Panc1 (cell line): ENCODE results near the gene PINLYP.

Experiments
- POLR2AphosphoS5 ChIP-seq: IDR thresholded peaks from 2 replicates; pipeline ENCODE4 v1.6.1; 2012; ENCODE audit warnings: mild to moderate bottlenecking, low read depth, low read length, moderate library complexity
- SIN3A ChIP-seq: IDR thresholded peaks from 2 replicates; pipeline ENCODE4 v1.6.1; 2012; ENCODE audit warnings: low read depth, mild to moderate bottlenecking, low read length, moderate library complexity, borderline replicate concordance; ENCODE audit not compliant: insufficient read depth
- TCF7L2 ChIP-seq: IDR thresholded peaks from 2 replicates; pipeline ENCODE4 v1.6.1; 2011; ENCODE audit warnings: mild to moderate bottlenecking, low read depth, low read length, inconsistent platforms
- TF ChIP-seq, protein P1 (sequence below): fragments of 450-650 bp; IDR thresholded peaks from 2 replicates; pipeline ENCODE4 v1.5.1; 2017; ENCODE audit warnings: mild to moderate bottlenecking
- TF ChIP-seq, protein P2 (sequence below), 2 experiments: IDR thresholded peaks; 2 replicates each; pipeline ENCODE4 v1.6.1; 2011 to 2012; ENCODE audit warnings: low read depth in 2 of 2, control low read depth in 1 of 2, low read length in 1 of 2, mild to moderate bottlenecking in 1 of 2, moderate library complexity in 1 of 2; ENCODE audit not compliant: insufficient read depth in 1 of 2

DNA sequence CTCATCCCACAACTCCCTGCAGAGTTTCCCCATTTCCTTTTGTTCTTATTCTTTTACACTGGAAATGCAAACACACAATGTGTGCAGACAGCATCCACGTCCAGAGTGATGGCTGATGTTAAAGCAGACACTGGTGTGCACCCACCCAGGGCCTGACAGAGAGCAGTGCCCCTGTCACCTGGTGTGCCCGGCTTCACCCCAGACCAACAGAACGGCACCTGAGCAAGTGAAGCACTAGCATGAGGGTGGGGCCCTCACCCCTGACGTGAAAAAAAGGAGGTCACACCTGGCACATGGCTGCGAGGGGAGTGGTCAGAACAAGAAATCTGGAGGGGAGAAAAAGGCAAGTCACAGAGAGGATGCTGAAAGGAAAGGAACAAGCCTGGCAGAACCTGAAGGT is 30.3 kb upstream of the PINLYP start:
- TF ChIP-seq, protein P1, sequence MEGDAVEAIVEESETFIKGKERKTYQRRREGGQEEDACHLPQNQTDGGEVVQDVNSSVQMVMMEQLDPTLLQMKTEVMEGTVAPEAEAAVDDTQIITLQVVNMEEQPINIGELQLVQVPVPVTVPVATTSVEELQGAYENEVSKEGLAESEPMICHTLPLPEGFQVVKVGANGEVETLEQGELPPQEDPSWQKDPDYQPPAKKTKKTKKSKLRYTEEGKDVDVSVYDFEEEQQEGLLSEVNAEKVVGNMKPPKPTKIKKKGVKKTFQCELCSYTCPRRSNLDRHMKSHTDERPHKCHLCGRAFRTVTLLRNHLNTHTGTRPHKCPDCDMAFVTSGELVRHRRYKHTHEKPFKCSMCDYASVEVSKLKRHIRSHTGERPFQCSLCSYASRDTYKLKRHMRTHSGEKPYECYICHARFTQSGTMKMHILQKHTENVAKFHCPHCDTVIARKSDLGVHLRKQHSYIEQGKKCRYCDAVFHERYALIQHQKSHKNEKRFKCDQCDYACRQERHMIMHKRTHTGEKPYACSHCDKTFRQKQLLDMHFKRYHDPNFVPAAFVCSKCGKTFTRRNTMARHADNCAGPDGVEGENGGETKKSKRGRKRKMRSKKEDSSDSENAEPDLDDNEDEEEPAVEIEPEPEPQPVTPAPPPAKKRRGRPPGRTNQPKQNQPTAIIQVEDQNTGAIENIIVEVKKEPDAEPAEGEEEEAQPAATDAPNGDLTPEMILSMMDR, result no peak
- TF ChIP-seq POLR2AphosphoS5, result no peak
- no peak for TF ChIP-seq SIN3A
- TF ChIP-seq, protein P2, sequence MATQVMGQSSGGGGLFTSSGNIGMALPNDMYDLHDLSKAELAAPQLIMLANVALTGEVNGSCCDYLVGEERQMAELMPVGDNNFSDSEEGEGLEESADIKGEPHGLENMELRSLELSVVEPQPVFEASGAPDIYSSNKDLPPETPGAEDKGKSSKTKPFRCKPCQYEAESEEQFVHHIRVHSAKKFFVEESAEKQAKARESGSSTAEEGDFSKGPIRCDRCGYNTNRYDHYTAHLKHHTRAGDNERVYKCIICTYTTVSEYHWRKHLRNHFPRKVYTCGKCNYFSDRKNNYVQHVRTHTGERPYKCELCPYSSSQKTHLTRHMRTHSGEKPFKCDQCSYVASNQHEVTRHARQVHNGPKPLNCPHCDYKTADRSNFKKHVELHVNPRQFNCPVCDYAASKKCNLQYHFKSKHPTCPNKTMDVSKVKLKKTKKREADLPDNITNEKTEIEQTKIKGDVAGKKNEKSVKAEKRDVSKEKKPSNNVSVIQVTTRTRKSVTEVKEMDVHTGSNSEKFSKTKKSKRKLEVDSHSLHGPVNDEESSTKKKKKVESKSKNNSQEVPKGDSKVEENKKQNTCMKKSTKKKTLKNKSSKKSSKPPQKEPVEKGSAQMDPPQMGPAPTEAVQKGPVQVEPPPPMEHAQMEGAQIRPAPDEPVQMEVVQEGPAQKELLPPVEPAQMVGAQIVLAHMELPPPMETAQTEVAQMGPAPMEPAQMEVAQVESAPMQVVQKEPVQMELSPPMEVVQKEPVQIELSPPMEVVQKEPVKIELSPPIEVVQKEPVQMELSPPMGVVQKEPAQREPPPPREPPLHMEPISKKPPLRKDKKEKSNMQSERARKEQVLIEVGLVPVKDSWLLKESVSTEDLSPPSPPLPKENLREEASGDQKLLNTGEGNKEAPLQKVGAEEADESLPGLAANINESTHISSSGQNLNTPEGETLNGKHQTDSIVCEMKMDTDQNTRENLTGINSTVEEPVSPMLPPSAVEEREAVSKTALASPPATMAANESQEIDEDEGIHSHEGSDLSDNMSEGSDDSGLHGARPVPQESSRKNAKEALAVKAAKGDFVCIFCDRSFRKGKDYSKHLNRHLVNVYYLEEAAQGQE (IDR thresholded peaks at IDR 0.05; ENCODE audit: insufficient read depth in 1 of 2, low read depth in 2 of 2, low read length in 1 of 2), result no peak
- TF ChIP-seq TCF7L2, result no peak
